Esophagus mucosa (tissue), 1 donor: ENCODE data around the gene RPAP3. TPM values are rescaled to one million over a fixed set of nuclear protein-coding genes. Genes with fewer than 3 reads are reported as not detected.
A peak's percentile ranks its signal among the peaks of the same experiment; 100 is the strongest.
"Not testable (repeated sequence)": the region's sequence is repeated elsewhere in the genome, so short reads cannot be mapped to it uniquely, and the experiment has no call there.

Experiments used
- ATAC-seq: fragments of 200-7000 bp; cut with Tn5 transposase; one replicate; pipeline ENCODE4 v1.9.1; 2020
- total RNA-seq: library from RNA; stranded (reverse); gene quantifications from one replicate; pipeline ENCODE4 v1.2.4, GENCODE V29; 2023
- donor health status: DM: yes; HTN: yes; CAD: no.

The RPAP3 gene
- total RNA-seq, 1 donor from 2014 or later: 18.2 TPM

DNA sequence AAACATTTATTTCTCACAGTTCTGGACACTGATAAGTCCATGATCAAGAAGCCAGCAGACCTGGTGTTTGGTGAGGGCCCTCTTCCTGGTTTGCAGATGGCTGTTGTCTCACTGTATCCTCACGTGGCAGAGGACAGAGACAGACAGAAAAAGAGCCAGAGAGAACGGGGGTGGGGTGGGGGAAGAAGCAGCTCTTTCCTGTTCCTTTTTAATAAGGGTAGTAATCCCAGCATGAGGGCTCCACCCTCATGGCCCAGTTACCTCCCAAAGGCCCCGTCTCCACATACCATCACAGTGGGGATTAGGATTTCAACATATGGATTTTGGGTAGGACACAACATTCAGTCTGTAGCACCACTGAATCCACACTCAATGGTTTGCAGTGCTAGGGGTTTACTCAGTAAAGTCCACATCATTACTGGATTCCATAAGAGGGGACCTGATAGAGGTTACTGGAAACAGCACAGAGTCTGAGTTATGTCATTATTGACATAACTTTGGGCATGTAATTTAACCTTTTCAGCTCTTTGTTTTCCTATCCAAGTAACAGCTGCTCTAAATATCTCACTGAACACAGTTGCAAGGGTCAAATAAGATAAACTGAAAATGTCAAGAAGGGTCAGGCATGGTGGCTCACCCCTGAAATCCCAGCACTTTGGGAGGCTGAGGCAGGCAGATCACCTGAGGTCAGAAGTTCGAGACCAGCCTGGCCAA lies 53.2 kb downstream of the RPAP3 start:
- ATAC-seq: peak; percentile 14

DNA sequence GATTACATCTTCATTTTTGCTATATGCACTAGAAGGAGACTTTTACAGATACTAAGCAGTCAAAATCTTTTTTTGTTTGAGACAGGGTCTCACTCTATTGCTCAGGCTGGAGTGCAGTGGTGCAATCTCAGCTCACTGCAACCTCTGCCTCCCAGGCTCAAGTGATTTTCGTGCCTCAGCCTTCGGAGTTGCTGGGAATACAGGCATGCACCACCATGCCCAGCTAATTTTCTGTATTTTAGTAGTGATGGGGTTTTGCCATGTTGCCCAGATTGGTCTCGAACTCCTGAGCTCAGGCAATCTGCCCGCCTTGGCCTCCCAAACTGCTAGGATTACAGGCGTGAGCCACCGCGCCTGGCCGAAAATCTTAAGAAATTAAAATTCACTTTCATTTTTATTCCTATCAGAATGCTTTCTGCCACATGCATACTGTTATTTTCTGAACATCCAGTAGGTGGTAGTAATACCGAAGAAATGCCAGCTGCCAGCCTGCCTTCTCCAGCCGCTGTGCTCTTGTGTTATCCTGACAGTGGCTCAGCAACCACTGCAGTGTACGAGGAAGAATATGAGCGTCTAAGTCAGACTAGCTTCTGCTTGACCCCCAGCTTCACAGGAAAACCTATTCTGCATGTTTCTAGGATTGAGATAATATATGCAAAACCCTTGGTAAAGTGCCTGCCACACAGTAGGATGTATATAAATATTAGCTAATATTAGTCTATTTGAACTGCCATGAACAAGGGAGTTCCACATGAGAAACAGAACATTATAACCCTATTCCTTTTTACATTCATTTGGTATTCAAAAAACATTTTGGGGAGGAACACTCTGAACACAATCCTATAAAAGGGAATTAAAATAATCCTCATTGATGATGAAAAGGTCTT lies 54.2 kb downstream of the RPAP3 start:
- peak; percentile 83 for ATAC-seq

DNA sequence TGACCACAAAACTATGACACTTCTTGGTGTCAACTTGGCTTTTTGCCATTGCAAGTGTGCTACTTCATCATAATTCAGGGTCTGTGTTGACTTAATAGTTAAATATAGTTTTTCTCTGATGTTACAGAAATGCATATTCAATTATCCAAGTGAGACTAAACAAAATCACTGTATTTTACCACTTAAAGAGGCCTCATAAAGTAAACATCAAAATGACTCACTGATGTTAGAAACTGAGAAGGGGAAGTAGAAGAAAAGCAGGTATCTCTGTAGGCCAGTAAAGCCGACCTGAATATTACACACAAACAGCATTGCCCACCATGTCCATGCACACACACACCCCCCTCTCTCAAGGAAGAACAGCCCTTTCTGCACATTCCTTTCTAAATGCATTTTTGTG lies 55.4 kb downstream of the RPAP3 start:
- no peak for ATAC-seq

- no peak for ATAC-seq
Observed at GRCh38 chr12:47649381-47649780, 56.4 kb downstream of the RPAP3 start.

- no peak for ATAC-seq
Observed at GRCh38 chr12:47648056-47648579, 57.7 kb downstream of the RPAP3 start.

GRCh38 chr12:47642310-47642709 lies 63.5 kb downstream of the RPAP3 start:
- not testable (repeated sequence) for ATAC-seq

DNA sequence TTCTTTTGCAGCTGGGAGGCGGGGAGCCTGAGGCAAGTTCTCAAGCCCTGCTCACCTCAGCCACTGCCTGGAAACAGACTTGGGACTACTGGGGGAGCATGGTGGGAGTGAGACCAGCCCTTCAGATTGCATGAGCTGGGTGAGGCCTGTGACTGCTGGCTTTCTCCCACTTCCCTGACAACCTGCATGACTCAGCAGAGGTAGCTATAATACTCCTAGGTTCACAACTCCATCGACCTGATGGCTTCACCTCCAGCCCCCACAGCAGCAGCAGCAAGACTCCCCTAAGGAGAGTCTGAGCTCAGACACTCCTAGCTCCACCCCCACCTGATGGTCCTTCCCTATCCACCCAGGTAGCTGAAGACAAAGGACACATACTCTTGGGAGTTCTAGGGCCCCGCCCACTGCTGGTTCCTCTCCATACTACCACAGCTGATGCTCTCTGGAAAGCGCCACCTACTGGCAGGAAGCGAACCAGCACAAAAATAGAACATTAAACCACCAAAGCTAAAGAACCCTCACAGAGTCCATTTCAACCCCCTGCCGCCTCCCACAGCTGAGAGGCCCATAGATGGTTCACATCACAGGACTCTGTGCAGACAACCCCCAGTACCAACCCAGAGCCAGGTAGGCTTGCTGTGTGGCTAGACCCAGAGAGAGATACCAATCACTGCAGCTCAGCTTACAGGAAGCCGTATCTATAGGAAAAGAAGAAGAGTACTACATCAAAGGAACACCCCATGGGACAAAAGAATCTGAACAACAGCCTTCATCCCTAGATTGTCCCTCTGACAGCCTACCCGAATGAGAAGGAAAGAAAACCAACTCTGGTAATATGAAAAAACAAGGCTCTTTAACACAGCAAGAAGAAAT lies 68.7 kb downstream of the RPAP3 start:
- ATAC-seq: peak; percentile 46

- ATAC-seq: not testable (repeated sequence)
Observed at GRCh38 chr12:47635770-47636169, 70.1 kb downstream of the RPAP3 start.

- ATAC-seq: no peak
Observed at GRCh38 chr12:47634127-47634526, 71.7 kb downstream of the RPAP3 start.

GRCh38 chr12:47621960-47622359 lies 83.9 kb downstream of the RPAP3 start:
- ATAC-seq: no peak

- no peak for ATAC-seq
Observed at GRCh38 chr12:47617476-47617875, 88.4 kb downstream of the RPAP3 start.

DNA sequence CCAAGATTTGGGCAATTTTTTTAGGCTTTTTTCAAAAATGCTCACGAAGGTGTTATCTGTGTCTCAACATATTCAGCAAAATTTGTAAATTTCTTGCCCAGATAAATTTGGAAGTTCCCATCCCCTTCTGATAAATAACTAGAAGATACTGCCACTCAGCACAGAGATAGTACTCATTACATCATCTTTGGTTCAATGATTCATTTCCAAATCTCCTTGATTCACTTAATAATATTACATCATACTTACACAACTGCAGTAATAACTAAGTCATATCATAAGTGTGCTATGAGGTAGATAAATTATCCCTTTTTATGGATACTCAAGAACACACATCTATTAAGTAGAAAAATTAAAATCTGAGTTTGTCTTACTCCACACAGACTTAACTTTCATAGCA lies 89.4 kb downstream of the RPAP3 start:
- no peak for ATAC-seq

DNA sequence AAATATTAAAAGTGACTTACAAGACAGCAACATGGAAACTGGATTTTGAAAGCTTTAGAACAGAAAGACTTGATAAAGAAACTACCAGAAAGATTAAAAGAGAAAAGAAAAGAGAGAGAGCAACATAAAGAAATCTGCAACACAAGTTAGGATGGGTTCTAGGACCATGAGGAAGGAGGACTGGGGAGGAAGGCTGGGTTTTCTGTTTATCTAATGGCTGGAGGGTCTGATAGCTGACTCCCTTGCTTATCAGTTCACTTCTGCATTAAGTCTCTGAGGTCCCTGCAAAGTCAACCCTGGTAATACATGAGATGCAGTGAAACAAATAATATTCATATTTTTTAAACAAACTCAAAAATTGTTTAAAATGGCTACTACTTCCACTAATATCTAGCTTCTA lies 90.1 kb downstream of the RPAP3 start:
- ATAC-seq: no peak

- no peak for ATAC-seq
Observed at GRCh38 chr12:47614521-47614920, 91.3 kb downstream of the RPAP3 start.

DNA sequence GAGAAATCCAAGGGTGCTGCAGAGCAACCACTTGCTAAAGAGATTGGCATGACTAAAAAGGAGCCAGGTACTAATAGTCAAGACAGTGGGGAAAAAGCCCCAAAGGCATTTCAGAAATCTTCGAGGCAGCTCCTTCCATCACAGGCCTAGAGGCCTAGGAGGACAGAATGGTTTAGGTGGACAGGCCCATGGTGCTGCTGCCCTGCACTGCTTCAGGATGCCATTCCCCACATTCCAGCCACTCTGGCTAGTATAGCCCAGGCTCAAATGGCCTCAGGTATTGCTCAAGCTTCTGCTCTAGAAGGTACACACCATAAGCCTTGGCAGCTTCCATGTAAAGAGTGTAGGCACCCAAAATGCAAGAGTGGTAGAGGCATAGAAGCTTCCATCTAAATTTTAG lies 92.9 kb downstream of the RPAP3 start:
- ATAC-seq: no peak

DNA sequence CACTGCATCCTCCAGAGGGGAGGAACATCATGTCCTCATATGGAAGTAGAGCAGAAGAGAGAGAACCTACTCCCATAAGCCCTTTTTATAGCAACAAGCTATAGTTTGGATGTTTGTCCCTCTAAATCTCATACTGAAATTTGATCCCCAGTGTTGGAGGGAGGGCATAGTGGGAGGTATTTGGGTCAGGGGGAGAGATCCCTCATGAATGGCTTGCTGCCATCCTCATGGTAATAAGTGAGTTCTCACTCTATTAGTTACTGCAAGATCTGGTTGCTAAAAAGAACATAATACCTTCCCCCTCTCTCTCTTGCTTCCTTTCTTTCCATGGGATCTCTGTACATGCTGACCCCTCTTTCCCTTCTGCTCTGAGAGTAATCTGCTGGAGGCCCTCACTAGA lies 93.9 kb downstream of the RPAP3 start:
- no peak for ATAC-seq

Other genes with a start within 250 kb of the RPAP3 start
- gene ENDOU, start 19.5 kb upstream of the RPAP3 start, total RNA-seq: 66.9 TPM
- 16.5 TPM for gene RAPGEF3, start 52.9 kb upstream of the RPAP3 start, total RNA-seq
- gene SLC48A1, start 67.2 kb upstream of the RPAP3 start, total RNA-seq: 19.8 TPM
- gene HDAC7, start 113.9 kb upstream of the RPAP3 start, total RNA-seq: 25.1 TPM
- gene VDR, start 199.0 kb upstream of the RPAP3 start, total RNA-seq: 18.0 TPM